Omental fat pad (tissue), 4 donors: Measurements from ENCODE around the gene OR10R2. TPM values are rescaled to one million over a fixed set of nuclear protein-coding genes. Genes with fewer than 3 reads are reported as not detected.
"Not testable (repeated sequence)": the region's sequence is repeated elsewhere in the genome, so short reads cannot be mapped to it uniquely, and the experiment has no call there.

Experiments
- ATAC-seq: fragments of 150-250 bp; one replicate; pipeline ENCODE4 v1.9.1; 2016; ENCODE audit warnings: mild to moderate bottlenecking, moderate library complexity; ENCODE audit not compliant: low FRiP score
- DNase-seq: peaks from one replicate; pipeline ENCODE4 v3.0.0-alpha.2; 2019; ENCODE audit warnings: low spot score
- CTCF ChIP-seq, 3 donors: fragments of 450-650 bp; IDR thresholded peaks; one replicate each; pipeline ENCODE4 v1.5.1; 2016 to 2017; ENCODE audit warnings: antibody characterized with exemption in 3 of 3, mild to moderate bottlenecking in 3 of 3, moderate library complexity in 2 of 3
- total RNA-seq, 4 donors: library from RNA; depleted of rRNA; stranded (reverse); fragments of >200 nt; gene quantifications; one replicate each; pipeline ENCODE4 v1.1.0, GENCODE V29; 2016

OR10R2 gene
- not detected for total RNA-seq

GRCh38 chr1:158471920-158472319 is at the start of gene OR10R2:
Gene OR10R2 (plus strand): TSS chr1:158472220. CDS start chr1:158472326, 106 bp downstream.
- no peak for ATAC-seq
- no peak for TF ChIP-seq CTCF (IDR thresholded peaks at IDR 0.05)
- DNase-seq, result no peak

- TF ChIP-seq CTCF (IDR thresholded peaks at IDR 0.05), result no peak
- ATAC-seq (no peak), DNase-seq (no peak)
These were observed 47.0 kb upstream of the OR10R2 start for GRCh38 chr1:158425027-158425426.

- DNase-seq (no peak), ATAC-seq (no peak)
- TF ChIP-seq CTCF (IDR thresholded peaks at IDR 0.05), result no peak
These were observed 45.9 kb upstream of the OR10R2 start, which contains the start of gene OR10K2 for GRCh38 chr1:158426137-158426536. Gene OR10K2 (minus strand): TSS chr1:158426237. CDS start chr1:158420866, 5,371 bp downstream.

GRCh38 chr1:158430163-158430562 is 41.9 kb upstream of the OR10R2 start:
- not testable (repeated sequence) for ATAC-seq

GRCh38 chr1:158434741-158435140 is 37.3 kb upstream of the OR10R2 start:
- TF ChIP-seq CTCF (IDR thresholded peaks at IDR 0.05), result no peak
- DNase-seq (no peak), ATAC-seq (no peak)

More at GRCh38 chr1:158430163-158430562, 41.9 kb upstream of the OR10R2 start:
- DNase-seq, result not testable (repeated sequence)

GRCh38 chr1:158445376-158445775 is 26.6 kb upstream of the OR10R2 start:
- no peak for ATAC-seq
- TF ChIP-seq CTCF (IDR thresholded peaks at IDR 0.05), result no peak
- DNase-seq, result no peak

GRCh38 chr1:158454537-158454936 is 17.5 kb upstream of the OR10R2 start:
- DNase-seq, result no peak
- no peak for TF ChIP-seq CTCF (IDR thresholded peaks at IDR 0.05)
- no peak for ATAC-seq

GRCh38 chr1:158457246-158457645 is 14.8 kb upstream of the OR10R2 start:
- ATAC-seq (no peak), DNase-seq (no peak)
- TF ChIP-seq CTCF (IDR thresholded peaks at IDR 0.05), result no peak
